Esophagus (tissue), 2 donors: ENCODE results near the gene FBXL7. TPM values are rescaled to one million over a fixed set of nuclear protein-coding genes. Genes with fewer than 3 reads are reported as not detected.

Experiments
- H3K27ac ChIP-seq, 2 donors: one replicate each; pipeline ENCODE4 v1.5.1; 2013; ENCODE audit warnings: low read depth in 2 of 2, mild to moderate bottlenecking in 2 of 2, inconsistent platforms in 1 of 2, low read length in 1 of 2, moderate library complexity in 1 of 2
- H3K27me3 ChIP-seq, 2 donors: one replicate each; pipeline ENCODE4 v1.6.1; 2013; ENCODE audit warnings: low read length in 2 of 2, control low read depth in 1 of 2, mild to moderate bottlenecking in 1 of 2; ENCODE audit not compliant: insufficient read depth in 2 of 2, control insufficient read depth in 1 of 2
- H3K36me3 ChIP-seq, 2 donors: one replicate each; pipeline ENCODE4 v1.6.1; 2013; ENCODE audit warnings: low read length in 1 of 2; ENCODE audit not compliant: control insufficient read depth in 2 of 2, insufficient read depth in 2 of 2
- H3K4me1 ChIP-seq, 2 donors: one replicate each; pipeline ENCODE4 v1.6.1; 2013; ENCODE audit warnings: low read length in 1 of 2; ENCODE audit not compliant: control insufficient read depth in 2 of 2, insufficient read depth in 2 of 2
- H3K4me3 ChIP-seq, 2 donors: one replicate each; pipeline ENCODE4 v1.5.1; 2013; ENCODE audit warnings: low read length in 2 of 2, mild to moderate bottlenecking in 2 of 2, low read depth in 1 of 2, moderate library complexity in 1 of 2
- H3K9me3 ChIP-seq, 2 donors: one replicate each; pipeline ENCODE4 v1.6.1; 2013; ENCODE audit warnings: mild to moderate bottlenecking in 2 of 2, low read depth in 1 of 2, low read length in 1 of 2, moderate library complexity in 1 of 2; ENCODE audit not compliant: control insufficient read depth in 2 of 2, insufficient read depth in 1 of 2
- WGBS, 2 donors: extraction: QIAGEN DNeasy Blood & Tissue Kit; methylation state at CpG; one replicate each; pipeline ENCODE4 v1.1.7; 2013; 5-methylcytosine and 5-hydroxymethylcytosine counted together
- polyA plus RNA-seq, 2 donors: library from polyadenylated mRNA; stranded (reverse); fragments of 200-250 nt; gene quantifications; one replicate each; pipeline ENCODE4 v1.2.3, GENCODE V29; 2013
- donor health status: healthy with polysubstance abuse.
- donor health status: Bipolar disorder and iron deficiency.

FBXL7 gene
- polyA plus RNA-seq, 2 donors, result 1.8 to 4.4 TPM

DNA sequence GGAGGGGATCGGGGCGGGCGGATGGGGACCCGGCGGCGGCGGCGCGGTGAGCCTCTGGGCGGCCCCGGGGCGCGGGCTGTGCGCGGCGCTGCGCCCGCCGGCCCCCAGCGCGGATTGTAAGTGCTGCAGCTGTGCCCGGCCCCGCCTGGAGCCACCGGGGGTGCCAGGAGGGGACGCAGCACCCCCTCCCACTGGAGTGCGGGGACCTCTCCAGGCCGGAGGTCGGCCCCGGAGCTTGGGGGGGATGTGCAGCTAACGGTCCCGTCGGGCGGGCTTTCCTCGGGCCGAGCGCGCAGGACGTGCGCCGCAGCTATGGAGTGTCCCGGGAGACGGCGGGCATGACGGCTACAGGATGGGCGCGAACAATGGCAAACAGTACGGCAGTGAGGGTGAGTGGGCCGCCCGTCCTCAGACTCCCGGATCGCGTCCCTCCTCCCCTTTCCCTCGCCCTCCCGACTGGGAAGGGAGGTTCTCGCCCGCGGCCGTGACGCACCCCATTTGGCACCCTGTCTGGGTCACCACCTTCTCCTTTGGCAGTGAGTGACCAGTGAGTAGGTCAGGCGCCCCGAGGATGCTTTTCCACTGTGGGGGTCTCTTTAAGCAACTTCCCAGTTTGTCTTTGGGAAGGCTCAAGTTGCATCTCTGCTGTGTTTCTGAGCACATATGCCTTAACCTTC, 483 bp downstream of the FBXL7 start:
- Histone ChIP-seq H3K27ac (peak overlapping the region; percentile 70 to 86), H3K27me3 (no peaks in the 10 kb centered on the region), H3K36me3 (no peaks in the 10 kb centered on the region), H3K4me1 (no peaks in the 10 kb centered on the region), H3K9me3 (no peaks in the 10 kb centered on the region), H3K4me3 (peak overlapping the region; percentile 57 to 78)
- WGBS, 2 donors, result 2% methylated on average over 33 to 61 of the region's 61 CpGs

DNA sequence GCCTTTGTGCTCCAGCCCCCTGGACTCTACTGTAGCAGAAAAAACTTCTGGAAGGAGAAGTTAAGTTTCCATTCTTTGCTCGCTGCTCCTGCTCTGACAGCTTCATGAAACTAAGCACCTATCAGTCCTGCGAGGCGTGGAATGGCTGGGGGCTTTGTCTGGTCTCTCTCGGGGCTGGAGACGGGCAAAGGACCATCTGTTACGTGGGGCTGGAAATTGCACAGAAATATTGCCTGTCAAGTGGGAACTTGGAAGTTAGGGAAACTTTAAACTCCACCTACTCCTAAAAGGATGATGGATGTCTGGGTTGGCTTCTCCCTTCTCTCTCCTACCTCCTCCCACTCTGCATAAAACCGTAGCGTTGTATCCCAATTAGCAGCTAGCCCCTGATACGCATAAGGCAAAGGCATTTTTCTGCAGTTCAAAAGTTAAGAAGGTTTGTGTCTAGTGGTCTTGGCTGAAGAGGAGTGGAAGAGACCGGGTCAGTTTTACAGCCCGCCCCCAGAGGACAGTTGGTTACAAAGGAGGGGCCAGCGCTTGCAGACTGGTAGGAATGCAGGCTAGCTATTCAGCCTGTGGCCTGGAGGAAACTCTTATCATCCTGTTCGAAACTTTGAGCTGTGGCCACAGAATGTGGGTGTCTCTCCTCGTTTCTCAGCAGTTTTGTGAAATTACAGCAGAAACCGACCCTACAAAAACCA, 1.3 kb downstream of the FBXL7 start:
- H3K4me3 ChIP-seq, result peak overlapping the region; percentile 26 to 57
- H3K27ac ChIP-seq, result peak overlapping the region; percentile 70 to 86
- H3K36me3 ChIP-seq, result no peaks in the 10 kb centered on the region
- H3K9me3 ChIP-seq, result no peaks in the 10 kb centered on the region
- H3K4me1 ChIP-seq, result no peaks in the 10 kb centered on the region
- H3K27me3 ChIP-seq, result no peaks in the 10 kb centered on the region
- 1 to 4% methylated on average over 15 of the region's 15 CpGs for WGBS, 2 donors

DNA sequence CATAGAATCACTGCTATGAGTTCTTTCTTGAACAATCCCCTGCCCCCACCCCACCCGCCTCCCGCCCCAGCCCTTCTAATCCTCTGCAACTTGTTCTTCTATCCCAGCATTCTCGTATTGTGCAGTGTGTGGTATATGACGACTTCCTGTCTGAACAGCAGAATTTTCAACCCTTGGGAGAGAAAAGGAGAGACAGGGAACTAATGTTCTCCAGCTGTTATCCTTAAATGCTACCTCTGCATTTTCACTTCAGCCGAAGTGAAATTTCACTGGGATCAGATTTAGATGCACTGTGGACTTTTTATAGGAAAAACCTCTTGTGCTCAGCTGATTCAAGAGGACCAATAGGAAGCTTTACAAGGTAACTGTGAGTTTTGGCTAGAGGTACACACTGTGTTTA, 2.2 kb downstream of the FBXL7 start:
- H3K27ac ChIP-seq, result no peak overlapping the region

DNA sequence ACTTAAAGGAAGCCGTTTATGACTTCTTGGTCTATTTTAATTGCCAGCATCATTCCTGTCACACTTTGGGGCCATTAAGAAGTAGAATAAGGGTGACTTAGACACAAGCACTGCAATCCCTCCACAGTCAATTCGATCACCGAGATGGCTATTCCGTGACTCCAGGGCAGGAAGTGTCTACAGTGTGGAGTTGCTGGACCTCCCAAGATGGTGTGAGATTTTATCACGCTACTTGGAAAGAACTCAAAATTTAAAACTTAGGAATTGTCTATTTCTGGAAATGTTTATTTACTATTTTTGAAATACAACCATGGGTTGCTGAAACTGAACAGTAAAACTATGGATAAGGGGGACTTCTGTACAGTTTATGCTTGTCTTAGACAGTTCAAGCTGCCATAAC, 6.2 kb downstream of the FBXL7 start:
- Histone ChIP-seq H3K9me3 (no peaks in the 10 kb centered on the region), H3K4me3 (no peak overlapping the region), H3K4me1 (peaks cover 2 to 3% of the 10 kb centered on the region in 2 donors), H3K36me3 (no peaks in the 10 kb centered on the region), H3K27ac (no peak overlapping the region), H3K27me3 (no peaks in the 10 kb centered on the region)
- WGBS, 2 donors, result 86 to 87% methylated on average over 5 of the region's 5 CpGs

More for the DNA sequence above, 2.2 kb downstream of the FBXL7 start:
- H3K36me3 ChIP-seq, result no peaks in the 10 kb centered on the region
- no peaks in the 10 kb centered on the region for H3K9me3 ChIP-seq
- WGBS, 2 donors, result 12 to 31% methylated on average over 5 of the region's 5 CpGs
- H3K4me3 ChIP-seq, result peak overlapping the region in 1 of 2 donors; percentile 21
- no peaks in the 10 kb centered on the region for H3K27me3 ChIP-seq
- H3K4me1 ChIP-seq, result no peaks in the 10 kb centered on the region

DNA sequence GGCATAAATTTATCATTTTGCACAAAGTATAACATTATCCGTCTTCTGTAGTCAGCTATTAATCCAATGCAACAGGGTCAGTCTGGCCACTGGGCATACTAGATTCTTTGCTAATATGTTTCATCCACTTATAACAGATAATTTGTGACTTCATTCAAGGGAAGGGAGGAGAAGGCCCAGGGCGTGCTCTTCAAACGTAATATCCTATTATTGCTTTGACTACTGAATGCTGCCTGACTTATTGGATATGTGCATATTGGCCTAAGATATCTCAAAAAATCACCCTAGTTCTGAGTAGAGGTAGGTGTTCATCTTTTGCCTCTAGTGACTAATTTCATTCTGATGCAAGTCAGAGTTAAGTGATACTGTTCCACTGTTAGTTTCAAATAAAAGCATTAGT, 6.9 kb downstream of the FBXL7 start:
- no peaks in the 10 kb centered on the region for H3K27me3 ChIP-seq
- H3K4me1 ChIP-seq, result peaks cover 2 to 3% of the 10 kb centered on the region in 2 donors
- no peak overlapping the region for H3K27ac ChIP-seq
- H3K9me3 ChIP-seq, result no peaks in the 10 kb centered on the region
- 89 to 93% methylated on average over 3 of the region's 3 CpGs for WGBS, 2 donors
- H3K4me3 ChIP-seq, result no peak overlapping the region
- H3K36me3 ChIP-seq, result no peaks in the 10 kb centered on the region

DNA sequence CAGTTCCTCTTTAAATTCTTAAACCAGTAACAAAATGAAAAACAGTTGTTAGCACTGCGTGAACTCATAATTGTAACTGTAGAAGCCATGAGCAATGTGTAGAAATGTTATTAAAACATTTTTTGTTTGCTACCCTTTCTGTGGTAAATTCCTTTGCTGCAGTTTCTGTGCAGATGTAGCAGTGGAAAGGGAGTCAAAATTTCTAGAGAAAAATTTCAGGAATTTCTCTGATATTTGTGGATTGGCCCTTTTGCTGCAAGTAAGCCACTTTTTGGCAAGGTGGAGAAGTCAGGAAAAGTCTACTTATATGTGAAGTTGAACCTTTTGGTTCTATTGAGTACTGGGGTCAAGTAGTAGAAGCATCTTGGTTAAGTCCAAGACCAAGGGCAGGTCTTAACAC, 10.1 kb downstream of the FBXL7 start:
- WGBS, 2 donors, result 76 to 91% methylated on average over 1 of the region's 1 CpG
- Histone ChIP-seq H3K27ac (no peak overlapping the region), H3K27me3 (no peaks in the 10 kb centered on the region), H3K9me3 (no peaks in the 10 kb centered on the region), H3K36me3 (no peaks in the 10 kb centered on the region), H3K4me1 (peaks cover 2 to 3% of the 10 kb centered on the region in 2 donors), H3K4me3 (no peak overlapping the region)

DNA sequence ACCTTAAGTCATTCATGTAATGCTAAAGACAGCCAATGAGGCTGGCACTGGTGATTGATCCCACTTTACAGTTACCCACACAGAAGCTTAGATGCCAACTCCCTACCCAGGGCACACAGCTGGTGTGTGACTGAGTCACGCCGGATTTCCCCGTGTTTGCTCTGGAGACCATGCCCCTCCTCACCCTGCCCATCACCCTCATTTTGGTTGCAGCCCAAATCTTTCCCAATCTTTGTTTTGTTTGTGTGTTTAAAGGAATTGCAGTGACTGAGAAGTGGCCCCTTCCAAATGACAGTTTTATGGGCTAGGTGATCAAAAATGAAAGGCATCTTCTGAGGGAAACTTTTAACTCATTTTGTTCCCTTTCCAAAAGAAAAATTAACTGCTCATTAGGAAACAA, 10.9 kb downstream of the FBXL7 start:
- Histone ChIP-seq H3K36me3 (no peaks in the 10 kb centered on the region), H3K27ac (no peak overlapping the region), H3K9me3 (no peaks in the 10 kb centered on the region), H3K27me3 (no peaks in the 10 kb centered on the region), H3K4me3 (no peak overlapping the region), H3K4me1 (peaks cover 2 to 3% of the 10 kb centered on the region in 2 donors)
- 29 to 36% methylated on average over 3 of the region's 3 CpGs for WGBS, 2 donors

DNA sequence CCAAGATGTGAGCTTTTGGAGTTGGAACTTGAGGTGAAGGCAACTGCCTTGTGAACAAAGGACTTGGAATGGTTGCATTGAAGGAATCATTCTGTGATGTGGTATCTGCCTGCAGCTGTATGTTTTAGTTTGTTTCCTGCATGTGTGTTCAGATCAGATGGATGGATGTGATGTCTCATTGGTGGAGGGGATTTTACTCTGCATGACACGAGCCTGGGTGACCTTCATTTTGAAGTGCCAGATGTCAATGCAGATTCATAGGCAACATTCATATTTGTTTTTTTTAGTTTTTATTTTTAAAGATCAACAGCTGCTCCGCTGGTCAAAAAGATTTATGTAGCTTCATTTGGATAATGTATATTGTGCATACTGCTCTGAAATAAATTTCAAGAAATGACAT, 13.5 kb downstream of the FBXL7 start:
- H3K27me3 ChIP-seq, result no peaks in the 10 kb centered on the region
- no peak overlapping the region for H3K4me3 ChIP-seq
- no peaks in the 10 kb centered on the region for H3K36me3 ChIP-seq
- no peaks in the 10 kb centered on the region for H3K9me3 ChIP-seq
- H3K27ac ChIP-seq, result no peak overlapping the region
- H3K4me1 ChIP-seq, result peaks cover 3 to 5% of the 10 kb centered on the region in 2 donors
- 83 to 88% methylated on average over 2 of the region's 2 CpGs for WGBS, 2 donors

DNA sequence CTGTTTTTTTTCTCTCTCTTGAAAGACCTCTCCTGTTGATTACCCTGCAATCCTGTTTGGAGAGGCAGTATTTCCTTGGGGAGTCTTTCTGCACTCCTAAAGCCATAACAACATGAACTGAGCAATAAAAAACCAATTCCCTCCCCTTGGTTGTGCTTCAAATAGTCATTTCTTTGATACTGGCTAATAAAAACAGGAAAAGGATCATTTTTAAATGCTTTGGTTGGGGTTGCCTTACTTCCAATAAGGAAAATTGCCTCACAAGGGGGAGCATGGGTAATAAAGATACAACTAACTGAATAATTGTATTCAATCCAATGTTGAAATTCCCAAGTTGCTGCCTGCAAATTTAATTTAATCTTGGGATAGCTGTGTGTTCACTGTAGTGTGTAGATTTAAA, 13.9 kb downstream of the FBXL7 start:
- no peaks in the 10 kb centered on the region for H3K27me3 ChIP-seq

DNA sequence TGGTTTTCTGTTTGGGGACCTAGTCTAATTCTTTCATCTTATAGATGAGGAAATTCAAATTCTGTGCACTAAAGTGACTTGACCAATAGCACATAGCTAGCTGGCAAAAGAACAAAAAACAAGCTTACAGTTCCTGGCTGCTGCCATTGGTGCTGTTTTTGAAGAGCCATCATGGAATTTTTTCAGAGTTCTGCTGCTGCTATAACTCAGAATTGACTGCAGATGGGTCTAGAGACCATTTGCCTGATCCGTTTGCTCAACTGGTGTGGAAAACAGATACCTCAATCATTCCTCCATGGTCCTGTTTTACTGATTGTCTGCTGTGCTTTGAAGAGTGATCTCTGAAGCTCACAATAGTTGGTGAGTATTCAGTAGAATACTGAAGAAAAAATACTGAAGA, 15.2 kb downstream of the FBXL7 start:
- Histone ChIP-seq H3K27ac (no peak overlapping the region), H3K4me1 (peaks cover 3 to 5% of the 10 kb centered on the region in 2 donors), H3K4me3 (no peak overlapping the region), H3K27me3 (no peaks in the 10 kb centered on the region), H3K36me3 (no peaks in the 10 kb centered on the region), H3K9me3 (no peaks in the 10 kb centered on the region)
- 56 to 72% methylated on average over 1 of the region's 1 CpG for WGBS, 2 donors

More for the DNA sequence above, 13.9 kb downstream of the FBXL7 start:
- Histone ChIP-seq H3K4me1 (peaks cover 3 to 5% of the 10 kb centered on the region in 2 donors), H3K9me3 (no peaks in the 10 kb centered on the region), H3K4me3 (no peak overlapping the region), H3K36me3 (no peaks in the 10 kb centered on the region), H3K27ac (no peak overlapping the region)
